Heart right ventricle (tissue), 16 donors: ENCODE results near the gene ZFTA. TPM values are rescaled to one million over a fixed set of nuclear protein-coding genes. Genes with fewer than 3 reads are reported as not detected.

Experiments used
- ATAC-seq, 8 donors: fragments of 200-7000 bp; cut with Tn5 transposase; one replicate each; pipeline ENCODE4 v1.9.1; 2020; ENCODE audit warnings: mild to moderate bottlenecking in 8 of 8, moderate library complexity in 8 of 8, moderate number of reproducible peaks in 1 of 8
- DNase-seq, 2 donors: peaks; one replicate each; pipeline ENCODE4 v3.0.0-alpha.2; 2020
- H3K27ac ChIP-seq, 10 donors: fragments of 200-600 bp; sonication (generic) in 2 of 10; one replicate each; pipeline versions ENCODE4 v1.5.0 to v1.8.0; 2020 to 2022; ENCODE audit warnings: mild to moderate bottlenecking in 3 of 10
- H3K27me3 ChIP-seq, 7 donors: fragments of 200-600 bp; one replicate each; pipeline ENCODE4 v1.8.0; 2021 to 2022; ENCODE audit warnings: mild to moderate bottlenecking in 2 of 7
- H3K36me3 ChIP-seq, 9 donors: fragments of 200-600 bp; sonication (generic) in 1 of 9; one replicate each; pipeline versions ENCODE4 v1.5.0 to v1.8.0; 2020 to 2022; ENCODE audit warnings: mild to moderate bottlenecking in 2 of 9
- H3K4me1 ChIP-seq, 9 donors: fragments of 200-600 bp; sonication (generic) in 1 of 9; one replicate each; pipeline versions ENCODE4 v1.5.0 to v1.8.0; 2020 to 2022; ENCODE audit warnings: mild to moderate bottlenecking in 4 of 9
- H3K4me3 ChIP-seq, 10 donors: fragments of 200-600 bp; sonication (generic) in 2 of 10; one replicate each; pipeline versions ENCODE4 v1.5.0 to v1.8.0; 2020 to 2022; ENCODE audit warnings: mild to moderate bottlenecking in 7 of 10, moderate library complexity in 2 of 10
- H3K9me3 ChIP-seq, 11 donors: fragments of 200-600 bp in 10 of 11; sonication (generic) in 2 of 11; one replicate each; pipeline versions ENCODE4 v1.5.0 to v1.8.0; 2013 to 2022; ENCODE audit warnings: mild to moderate bottlenecking in 2 of 11, control low read depth in 1 of 11, moderate library complexity in 1 of 11
- WGBS, 2 donors: extraction: QIAGEN DNeasy Blood & Tissue Kit; methylation state at CpG; one replicate each; pipeline ENCODE4 v1.1.7; 2013; ENCODE audit warnings: inconsistent platforms in 1 of 2; 5-methylcytosine and 5-hydroxymethylcytosine counted together
- intact Hi-C, 10 donors: fragments of 100-400 bp; cut with DNase I; formaldehyde crosslinking; loops; one replicate each; pipeline versions ENCODE4 v1.11.1 to v1.14.2; 2022
- polyA plus RNA-seq, 2 donors: library from polyadenylated mRNA; stranded (reverse); fragments of 200-250 nt; gene quantifications; one replicate each; pipeline ENCODE4 v1.2.3, GENCODE V29; 2013
- total RNA-seq, 10 donors: library from RNA; stranded (reverse); fragmentation: NEBNext Ultra II Directional in 3 of 10; extraction: Animal tissue kit (Norgen Biotek cat#: 25700) in 3 of 10; gene quantifications; one replicate each; pipeline versions ENCODE4 v1.2.1 to v1.2.4, GENCODE V29; 2021 to 2023
- TF ChIP-seq, protein P1 (sequence below), 9 donors: fragments of 200-600 bp; sonication (generic) in 2 of 9; IDR thresholded peaks; one replicate each; pipeline versions ENCODE4 v1.5.0 to v1.8.0; 2021 to 2022; ENCODE audit warnings: antibody characterized with exemption in 9 of 9, mild to moderate bottlenecking in 5 of 9, moderate library complexity in 1 of 9
- donor health status: Arrhythmogenic right ventricular cardiomyopathy.
- donor health status: ischemic (EF 13 %, LVEDD 7.1; RV severe dilation, severe dysfunction).
- donor health status: healthy with polysubstance abuse.
- donor health status: DM: no; HTN: yes; CAD: no.
- donor health status: DM: no; HTN: no; CAD: no.
- donor health status: ischemic (EF 25% LVEDD 6.9; RV normal size, moderate dysfunction).
- donor health status: ischemic (EF 25% LVEDD 5.7; RV mildly dilated, moderate dysfunction).
- donor health status: healthy.
- donor health status: DM: yes; HTN: yes; CAD: no.
- donor health status: Ischemic cardiomyopathy.
- donor health status: ischemic (EF 35%, LVEDD 5.7; RV mildly dilated, moderate dysfunction).
- donor health status: nonischemic (EF 11% LVEDD 7.7; RV severe dilation, severe dysfunction).
- donor health status: DM: yes; HTN: yes; CAD: no.
- donor health status: PGD.
- donor health status: ischemic (EF 29% LVEDD 5.4; RV normal size, mild dysfunction).
- donor health status: nonischemic (EF 23%, LVEDD 6.1; RV moderate dilation, normal function).

The ZFTA gene
- total and polyA plus RNA-seq, 12 donors = 4.6 to 14.3 (median 8.6) TPM

DNA sequence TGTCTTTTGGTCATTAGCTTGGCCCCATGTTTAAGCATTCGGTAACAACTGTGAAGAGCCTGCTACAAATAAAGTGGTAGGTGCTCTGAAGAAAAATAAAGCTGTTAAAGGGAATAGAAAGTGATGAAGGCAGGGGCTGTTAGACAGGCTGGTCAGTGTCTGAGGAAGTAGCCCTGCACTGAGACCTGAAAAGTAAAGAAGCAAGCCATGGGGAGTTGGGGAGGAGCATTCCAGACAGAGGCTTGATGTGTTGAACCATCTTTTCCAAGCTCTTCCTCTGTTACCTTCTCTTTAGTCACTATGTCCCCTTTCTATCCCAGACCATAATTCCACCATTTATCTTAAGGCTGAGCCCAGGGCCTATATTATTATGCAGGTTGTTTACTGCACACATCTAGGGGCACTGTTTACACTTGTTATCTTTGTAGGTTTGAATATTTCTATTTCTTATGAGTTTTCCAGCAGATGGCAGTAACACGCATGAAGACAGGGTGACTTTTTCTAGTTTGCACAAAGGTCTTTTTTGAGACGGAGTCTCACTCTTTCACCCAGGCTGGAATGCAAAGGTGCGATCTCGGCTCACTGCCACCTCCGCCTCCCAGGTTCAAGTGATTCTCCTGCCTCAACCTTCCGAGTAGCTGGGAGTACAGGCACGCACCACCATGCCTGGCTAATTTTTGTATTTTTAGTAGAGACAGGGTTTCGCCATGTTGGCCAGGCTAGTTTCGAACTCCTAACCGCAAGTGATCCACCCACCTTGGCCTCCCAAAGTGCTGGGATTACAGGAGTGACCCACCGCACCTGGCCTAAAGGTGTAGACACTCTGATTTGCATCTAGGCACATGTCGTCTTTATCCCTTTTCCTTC lies 23.0 kb downstream of the ZFTA start:
- H3K4me3 ChIP-seq = no peak overlapping the region
- H3K9me3 ChIP-seq = no peaks in the 10 kb centered on the region
- H3K4me1 ChIP-seq = peaks cover 0 to 5% (median 0%) of the 10 kb centered on the region in 9 donors
- TF ChIP-seq, protein P1, sequence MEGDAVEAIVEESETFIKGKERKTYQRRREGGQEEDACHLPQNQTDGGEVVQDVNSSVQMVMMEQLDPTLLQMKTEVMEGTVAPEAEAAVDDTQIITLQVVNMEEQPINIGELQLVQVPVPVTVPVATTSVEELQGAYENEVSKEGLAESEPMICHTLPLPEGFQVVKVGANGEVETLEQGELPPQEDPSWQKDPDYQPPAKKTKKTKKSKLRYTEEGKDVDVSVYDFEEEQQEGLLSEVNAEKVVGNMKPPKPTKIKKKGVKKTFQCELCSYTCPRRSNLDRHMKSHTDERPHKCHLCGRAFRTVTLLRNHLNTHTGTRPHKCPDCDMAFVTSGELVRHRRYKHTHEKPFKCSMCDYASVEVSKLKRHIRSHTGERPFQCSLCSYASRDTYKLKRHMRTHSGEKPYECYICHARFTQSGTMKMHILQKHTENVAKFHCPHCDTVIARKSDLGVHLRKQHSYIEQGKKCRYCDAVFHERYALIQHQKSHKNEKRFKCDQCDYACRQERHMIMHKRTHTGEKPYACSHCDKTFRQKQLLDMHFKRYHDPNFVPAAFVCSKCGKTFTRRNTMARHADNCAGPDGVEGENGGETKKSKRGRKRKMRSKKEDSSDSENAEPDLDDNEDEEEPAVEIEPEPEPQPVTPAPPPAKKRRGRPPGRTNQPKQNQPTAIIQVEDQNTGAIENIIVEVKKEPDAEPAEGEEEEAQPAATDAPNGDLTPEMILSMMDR (IDR thresholded peaks at IDR 0.05) = peak in 5 of 9 donors; percentile 11 to 29 (median 22)
- intact Hi-C loops = loop anchor here in 1 of 10 donors (10.0 kb wide), 2 partner anchors 111 to 261 kb away; no protein-coding TSS in a partner anchor
- peak in 1 of 8 donors; percentile 14 for ATAC-seq
- no peak overlapping the region for H3K27ac ChIP-seq
- peaks cover 0 to 23% (median 5%) of the 10 kb centered on the region in 9 donors for H3K36me3 ChIP-seq
- H3K27me3 ChIP-seq = no peaks in the 10 kb centered on the region
- WGBS, 2 donors = 87 to 89% methylated on average over 13 of the region's 13 CpGs
- DNase-seq = no peak

DNA sequence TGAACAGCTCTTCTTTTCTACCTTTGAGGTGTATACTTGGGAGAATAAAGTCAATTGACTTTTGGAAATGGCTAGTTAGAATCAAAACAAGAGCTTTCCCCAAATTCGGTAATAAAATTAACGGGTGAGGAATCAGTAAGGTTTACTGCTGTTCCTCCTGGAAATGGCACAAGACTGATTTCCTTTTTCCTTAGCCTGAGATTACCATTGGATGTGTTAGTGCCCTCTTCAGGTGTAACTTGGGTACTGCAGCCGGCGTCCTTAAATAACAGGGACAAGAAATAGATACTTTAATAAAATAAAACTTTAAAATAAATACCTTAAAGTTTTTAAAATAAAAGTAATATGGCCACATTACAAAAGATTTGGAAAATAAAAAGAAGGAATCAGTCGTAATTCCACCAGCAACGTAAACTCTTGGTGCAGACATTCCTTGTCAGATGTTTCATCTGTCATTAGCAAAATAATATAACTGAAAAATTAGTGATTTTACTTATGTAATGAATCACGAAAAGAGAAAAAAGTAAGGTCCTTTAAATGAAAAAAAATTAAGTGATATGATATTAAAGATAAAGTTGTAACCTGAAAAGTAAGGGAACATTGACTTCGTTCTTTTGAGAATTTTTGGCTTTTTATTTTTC lies 29.7 kb downstream of the ZFTA start:
- intact Hi-C loops = loop anchor here in 9 of 10 donors (2.0 to 10.0 kb wide), 15 partner anchors 57 to 264 kb away; partner anchors contain the start of genes ATL3 (in 3 of the 9) and RTN3 (in 1 of the 9)
- DNase-seq (peak; percentile 41 to 68), ATAC-seq (peak in 5 of 8 donors; percentile 47 to 83 (median 67))
- 22 to 23% methylated on average over 8 of the region's 8 CpGs for WGBS, 2 donors
- Histone ChIP-seq H3K36me3 (peaks cover 0 to 3% (median 0%) of the 10 kb centered on the region in 9 donors), H3K4me3 (no peak overlapping the region), H3K27me3 (no peaks in the 10 kb centered on the region), H3K9me3 (no peaks in the 10 kb centered on the region), H3K4me1 (peaks cover 0 to 15% (median 5%) of the 10 kb centered on the region in 9 donors), H3K27ac (peak overlapping the region in 3 of 10 donors; percentile 1 to 25 (median 7))
- TF ChIP-seq, protein P1 (IDR thresholded peaks at IDR 0.05) = peak; percentile 89 to 99 (median 96)

DNA sequence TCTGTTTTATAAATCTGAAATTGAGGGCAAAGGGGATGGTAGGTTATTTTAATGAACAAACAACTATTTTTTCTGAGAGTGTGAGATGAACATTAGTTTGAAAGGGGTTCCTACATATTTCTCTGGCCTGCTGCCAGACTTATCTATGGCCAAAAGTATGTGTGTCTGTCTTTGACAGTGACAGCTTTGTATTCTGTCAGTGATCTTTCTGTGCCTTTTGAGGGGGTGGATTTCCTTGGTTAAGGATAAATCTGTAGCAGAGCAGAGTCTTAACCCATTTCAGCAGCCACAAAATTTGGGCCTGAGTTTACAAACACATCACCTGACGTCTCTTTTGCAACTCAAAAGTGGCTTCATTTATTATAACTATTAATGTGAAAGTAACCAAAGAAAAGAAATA lies 30.9 kb downstream of the ZFTA start:
- H3K4me3 ChIP-seq = no peak overlapping the region
- H3K27ac ChIP-seq = no peak overlapping the region
- intact Hi-C loops = loop anchor here in 9 of 10 donors (2.0 to 10.0 kb wide), 15 partner anchors 55 to 263 kb away; partner anchors contain the start of genes ATL3 (in 3 of the 9) and RTN3 (in 1 of the 9)
- no peaks in the 10 kb centered on the region for H3K9me3 ChIP-seq
- no peaks in the 10 kb centered on the region for H3K27me3 ChIP-seq
- 59 to 90% methylated on average over 1 of the region's 1 CpG for WGBS, 2 donors
- ATAC-seq (no peak), DNase-seq (no peak)
- H3K4me1 ChIP-seq = peaks cover 0 to 15% (median 5%) of the 10 kb centered on the region in 9 donors
- TF ChIP-seq, protein P1 (IDR thresholded peaks at IDR 0.05) = no peak
- H3K36me3 ChIP-seq = peaks cover 0 to 3% (median 0%) of the 10 kb centered on the region in 9 donors

DNA sequence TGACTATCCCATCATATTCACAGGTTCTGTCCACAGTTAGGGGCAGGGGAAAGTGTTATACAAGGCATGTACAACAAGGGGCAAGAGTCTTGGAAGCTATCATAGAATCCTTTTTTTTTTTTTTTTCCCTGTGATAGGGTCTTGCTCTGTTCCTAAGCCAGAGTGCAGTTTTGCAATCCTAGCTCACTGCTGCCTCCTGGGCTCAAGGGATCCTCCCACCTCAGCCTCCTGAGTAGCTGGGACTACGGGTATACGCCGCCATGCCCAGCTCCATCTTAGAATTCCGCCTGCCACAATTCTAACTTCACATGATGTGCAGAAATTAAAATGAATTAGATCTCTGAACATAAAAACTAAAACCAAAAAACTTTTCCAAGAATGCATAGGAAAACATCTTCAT lies 31.7 kb downstream of the ZFTA start:
- Histone ChIP-seq H3K4me3 (no peak overlapping the region), H3K9me3 (no peaks in the 10 kb centered on the region), H3K27ac (no peak overlapping the region), H3K36me3 (peaks cover 0 to 3% (median 0%) of the 10 kb centered on the region in 9 donors), H3K27me3 (no peaks in the 10 kb centered on the region), H3K4me1 (peaks cover 0 to 15% (median 5%) of the 10 kb centered on the region in 9 donors)
- TF ChIP-seq, protein P1 (IDR thresholded peaks at IDR 0.05) = no peak
- 94 to 95% methylated on average over 4 of the region's 4 CpGs for WGBS, 2 donors
- intact Hi-C loops = loop anchor here in 8 of 10 donors (2.0 to 10.0 kb wide), 12 partner anchors 55 to 262 kb away; partner anchors contain the start of genes ATL3 (in 1 of the 8) and RTN3 (in 1 of the 8)
- ATAC-seq = no peak
- DNase-seq = no peak
